GM10248 (cell line): ENCODE measurements around the gene ARF6.

Experiments
- CTCF ChIA-PET: fragments of 300-600 bp; sonication (Branson Sonifier 250); formaldehyde crosslinking; extraction: SDS; loops from one replicate; lab custom pipeline; 2021; ENCODE audit warnings: antibody characterized with exemption; lab: Yijun Ruan, JAX
- POLR2A ChIA-PET: fragments of 350-650 bp; sonication (Branson Sonifier 250); formaldehyde crosslinking; extraction: SDS; loops from one replicate; lab custom pipeline; 2020; ENCODE audit warnings: antibody characterized with exemption; lab: Yijun Ruan, JAX
- DNase-seq: peaks from one replicate; pipeline ENCODE4 v3.0.0; 2012; ENCODE audit errors: extremely low spot score
- CTCF ChIP-seq: IDR thresholded peaks from 2 replicates; pipeline ENCODE4 v1.5.1; 2012; ENCODE audit warnings: mild to moderate bottlenecking, low read depth; ENCODE audit errors: extremely low read depth, missing control alignments, control extremely low read depth

ARF6 gene

GRCh38 chr14:49881350-49882001 lies 11.4 kb upstream of the ARF6 start:
- TF ChIP-seq CTCF, result no peak

GRCh38 chr14:49882826-49883694 lies 9.8 kb upstream of the ARF6 start:
- CTCF ChIA-PET, result interaction anchor here (0.7 to 1.8 kb wide), 4 partner anchors 17 to 221 kb away, joined by 3 to 6 read pairs (median 4); no protein-coding TSS in a partner anchor
- POLR2A ChIA-PET, result no interaction called here
- TF ChIP-seq CTCF, result no peak
- no peak for DNase-seq

More at GRCh38 chr14:49881350-49882001, 11.4 kb upstream of the ARF6 start:
- ChIA-PET POLR2A (no interaction called here), CTCF (interaction anchor here (0.7 to 3.8 kb wide), 7 partner anchors 11 to 223 kb away, joined by 3 to 38 read pairs (median 4); partner anchors contain the start of gene ARF6)
- no peak for DNase-seq

GRCh38 chr14:49886523-49886922 lies 6.4 kb upstream of the ARF6 start:
- no peak for DNase-seq
- ChIA-PET CTCF (no interaction called here), POLR2A (no interaction called here)
- no peak for TF ChIP-seq CTCF

DNA sequence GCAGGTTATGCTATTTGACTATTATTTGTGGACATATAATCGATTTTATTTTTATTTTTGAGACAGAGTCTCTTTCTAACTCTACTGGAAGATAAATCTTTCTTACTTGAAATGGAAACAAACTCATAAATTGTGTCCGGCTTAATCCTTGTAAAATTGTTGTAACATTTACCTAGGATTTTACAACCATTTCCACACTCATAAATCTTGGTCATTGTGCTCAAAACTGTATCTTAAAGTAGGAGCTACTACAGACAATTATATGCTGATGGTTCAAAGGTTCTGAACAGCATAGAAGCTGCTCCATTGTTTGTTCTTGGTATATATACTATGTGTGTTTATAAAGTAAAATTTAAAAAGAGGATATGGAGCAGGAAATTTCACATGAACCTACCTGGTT lies 4.6 kb upstream of the ARF6 start:
- TF ChIP-seq CTCF, result no peak
- no peak for DNase-seq
- ChIA-PET CTCF (interaction anchor here (0.8 to 1.7 kb wide), 3 partner anchors 9 to 23 kb away, joined by 3 to 7 read pairs (median 3); no protein-coding TSS in a partner anchor), POLR2A (no interaction called here)

GRCh38 chr14:49892301-49892635 lies 614 bp upstream of the ARF6 start:
- DNase-seq, result peak; percentile 63
- CTCF ChIA-PET, result interaction anchor here (0.6 to 2.2 kb wide), 10 partner anchors 10 to 429 kb away, joined by 3 to 9 read pairs (median 4); no protein-coding TSS in a partner anchor
- POLR2A ChIA-PET, result interaction anchor here (0.6 to 0.9 kb wide), 3 partner anchors 15 to 902 kb away, joined by 3 to 4 read pairs (median 3); no protein-coding TSS in a partner anchor

More at GRCh38 chr14:49892301-49892635, 614 bp upstream of the ARF6 start:
- no peak for TF ChIP-seq CTCF
